HG03469 (cell line): ENCODE results near the gene ZNF484.
"Not testable (repeated sequence)": the region's sequence is repeated elsewhere in the genome, so short reads cannot be mapped to it uniquely, and the experiment has no call there.

Experiments used
- ATAC-seq: cut with Tn5 transposase; IDR thresholded peaks from one replicate; pipeline ENCODE4 v1.9.1; 2021; ENCODE audit warnings: mild to moderate bottlenecking, moderate library complexity, moderate number of reproducible peaks; ENCODE audit not compliant: unreplicated experiment

The ZNF484 gene

DNA sequence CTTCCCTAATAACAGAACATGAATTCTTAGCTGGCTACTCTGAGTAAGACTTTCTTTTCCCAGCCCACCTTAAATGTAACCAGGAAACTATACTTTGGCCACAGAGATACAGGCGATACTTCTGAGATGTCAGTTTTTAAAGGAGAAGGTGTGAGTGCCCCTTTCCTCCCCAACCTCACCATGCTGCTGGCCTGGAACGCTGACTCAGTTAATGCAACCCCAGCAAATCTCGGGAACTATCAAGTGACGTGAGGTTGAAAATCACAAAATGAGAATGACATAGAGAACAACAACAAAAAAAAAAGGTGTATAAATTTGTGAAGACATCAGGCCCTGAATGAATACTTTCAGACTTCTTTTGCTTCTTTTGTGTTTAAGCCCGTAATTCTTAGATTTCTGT, 13.7 kb downstream of the ZNF484 start:
- ATAC-seq, result no peak

DNA sequence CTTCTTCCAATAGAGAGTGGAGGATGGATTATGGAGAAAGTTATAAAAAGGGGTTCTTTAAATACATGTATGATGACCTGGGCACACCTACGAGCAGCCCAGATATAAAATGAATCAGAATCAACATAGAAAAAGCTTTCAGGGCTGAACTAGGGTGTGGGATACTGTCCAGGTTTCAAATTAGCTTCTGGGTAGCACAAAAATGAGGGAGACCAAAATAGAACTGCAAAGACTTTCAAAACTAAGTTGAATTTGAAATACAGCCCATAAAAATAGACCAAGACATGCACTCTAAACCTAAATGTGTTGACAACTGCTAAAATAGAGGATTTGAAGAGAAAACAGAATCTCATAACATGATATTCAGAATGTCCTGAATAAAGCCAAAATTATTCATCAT, 17.0 kb downstream of the ZNF484 start:
- no peak for ATAC-seq

DNA sequence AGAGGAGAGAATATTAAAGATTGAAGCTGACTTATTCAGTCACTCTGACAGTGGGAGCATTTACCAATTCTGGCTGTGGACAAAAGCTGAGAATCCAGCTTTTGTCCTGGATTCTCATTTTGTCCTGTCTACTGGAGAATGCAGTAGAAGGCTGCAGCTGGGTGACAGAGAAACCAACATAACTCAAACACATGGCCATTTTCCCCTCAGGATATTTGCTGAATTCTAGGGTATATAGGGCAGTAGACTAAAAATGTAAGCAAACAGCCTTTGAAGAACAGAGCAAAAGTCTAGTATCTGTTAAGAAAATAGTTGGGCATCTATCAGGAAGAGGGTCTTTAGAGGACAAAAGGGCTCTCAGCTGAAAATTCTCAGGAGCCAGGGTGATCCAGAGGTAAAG, 20.6 kb downstream of the ZNF484 start:
- no peak for ATAC-seq

DNA sequence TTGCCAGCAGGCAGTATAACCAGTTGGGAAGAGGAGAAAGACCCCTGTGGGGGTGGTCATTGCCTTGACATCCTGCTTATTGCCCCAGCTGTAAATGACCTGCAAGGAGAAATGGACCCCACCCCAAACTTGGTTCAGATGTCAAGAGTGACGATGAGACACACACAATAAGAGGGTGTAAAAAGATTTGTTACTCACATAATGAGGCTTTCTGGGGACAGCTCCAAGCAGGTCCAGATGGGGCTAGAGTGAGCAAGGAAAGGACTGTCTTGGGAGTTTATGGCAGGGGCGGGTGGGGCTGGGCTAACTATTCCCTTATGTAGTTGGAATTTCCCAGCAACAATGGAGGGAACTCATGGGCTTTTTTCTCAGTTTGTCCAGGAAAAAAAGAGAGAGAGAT, 24.1 kb downstream of the ZNF484 start:
- no peak for ATAC-seq

DNA sequence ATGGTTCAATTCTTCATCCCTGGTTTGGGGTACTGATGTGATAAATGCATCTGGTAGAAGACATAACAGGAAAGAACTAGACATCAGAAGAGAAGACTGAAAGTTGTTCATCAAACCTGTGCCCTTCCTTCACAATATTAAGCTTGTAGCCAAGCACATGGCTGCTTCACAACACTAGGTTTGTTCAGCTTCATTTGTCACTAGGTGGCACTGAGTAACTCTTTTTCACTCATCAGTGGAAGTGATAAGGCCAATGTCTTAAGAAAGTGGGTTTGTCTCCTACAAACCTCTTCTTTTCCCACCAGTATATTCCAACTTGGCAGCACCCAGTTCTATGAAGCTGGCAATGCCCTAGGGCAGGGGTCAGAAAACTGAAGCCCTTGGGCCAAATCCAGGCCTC, 26.9 kb downstream of the ZNF484 start:
- ATAC-seq, result no peak

DNA sequence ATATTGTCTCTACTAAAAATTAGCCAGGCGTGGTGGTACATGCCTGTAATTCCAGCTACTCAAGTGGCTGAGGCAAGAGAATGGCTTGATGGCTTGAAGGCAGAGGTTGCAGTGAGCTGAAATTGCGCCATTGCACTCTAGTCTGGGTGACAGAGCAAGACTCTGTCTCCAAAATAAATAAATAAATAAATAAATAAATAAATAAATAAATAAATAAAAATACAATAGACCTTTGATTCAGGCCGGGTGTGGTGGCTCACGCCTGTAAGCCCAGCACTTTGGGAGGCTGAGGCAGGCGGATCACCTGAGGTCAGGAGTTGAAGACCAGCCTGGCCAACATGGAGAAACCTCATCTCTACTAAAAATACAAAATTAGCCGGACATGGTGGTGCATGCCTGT, 29.1 kb downstream of the ZNF484 start:
- not testable (repeated sequence) for ATAC-seq

DNA sequence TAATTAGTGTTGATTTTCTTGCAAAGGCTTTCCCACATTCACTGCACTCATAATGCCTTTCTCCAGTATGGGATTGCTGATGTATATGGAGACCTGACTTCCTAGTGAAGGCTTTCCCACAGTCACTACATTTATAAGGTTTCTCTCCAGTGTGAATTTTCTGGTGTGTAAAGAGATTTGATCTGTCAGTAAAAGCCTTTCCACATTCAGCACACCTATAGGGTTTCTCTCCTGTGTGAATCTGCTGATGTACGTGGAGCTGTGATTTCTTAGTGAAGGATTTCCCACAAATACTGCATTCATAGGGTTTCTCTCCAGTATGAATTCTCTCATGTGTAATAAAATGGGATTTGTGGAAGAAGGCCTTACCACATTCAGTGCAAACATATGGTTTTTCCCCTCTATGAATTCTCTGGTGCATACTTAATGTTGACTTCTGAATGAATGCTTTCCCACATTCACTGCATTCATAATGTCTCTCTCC, 31.1 kb downstream of the ZNF484 start:
- ATAC-seq, result no peak

DNA sequence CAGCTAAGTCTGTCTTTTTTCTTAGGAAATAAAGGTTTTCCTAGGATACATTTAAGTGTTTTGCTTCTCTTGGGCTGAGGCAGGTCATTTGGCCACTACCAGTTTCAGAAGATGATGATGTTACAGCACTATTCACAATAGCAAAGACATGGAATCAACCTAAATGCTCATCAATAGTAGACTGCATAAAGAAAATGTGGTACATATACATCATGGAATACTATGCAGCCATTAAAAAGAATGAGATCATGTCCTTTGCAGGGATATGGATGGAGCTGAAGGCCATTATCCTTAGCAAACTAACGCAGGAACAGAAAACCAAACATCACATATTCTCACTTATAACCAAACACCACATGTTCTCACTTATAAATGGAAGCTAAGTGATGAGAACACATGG, 39.4 kb downstream of the ZNF484 start:
- not testable (repeated sequence) for ATAC-seq

DNA sequence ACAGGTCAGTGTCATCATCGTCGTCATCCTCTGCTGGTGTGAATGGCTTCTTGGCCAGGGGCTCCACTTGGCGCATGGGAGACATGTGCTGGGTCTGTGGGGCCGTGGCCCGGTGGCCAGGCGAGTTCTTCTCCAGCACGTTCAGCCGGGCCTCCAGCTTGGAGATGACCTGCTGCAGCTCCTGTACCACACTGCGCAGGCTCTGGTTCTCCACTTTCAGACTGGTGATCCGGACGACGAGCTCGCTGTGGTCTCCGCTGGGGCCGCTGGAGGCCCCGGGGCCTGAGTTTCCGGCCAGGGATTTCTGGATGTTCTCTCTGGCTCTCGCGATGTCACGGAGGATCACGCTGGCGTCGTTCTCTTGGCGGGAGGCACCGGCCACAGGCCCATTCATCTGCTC, 40.6 kb downstream of the ZNF484 start:
- ATAC-seq, result no peak

DNA sequence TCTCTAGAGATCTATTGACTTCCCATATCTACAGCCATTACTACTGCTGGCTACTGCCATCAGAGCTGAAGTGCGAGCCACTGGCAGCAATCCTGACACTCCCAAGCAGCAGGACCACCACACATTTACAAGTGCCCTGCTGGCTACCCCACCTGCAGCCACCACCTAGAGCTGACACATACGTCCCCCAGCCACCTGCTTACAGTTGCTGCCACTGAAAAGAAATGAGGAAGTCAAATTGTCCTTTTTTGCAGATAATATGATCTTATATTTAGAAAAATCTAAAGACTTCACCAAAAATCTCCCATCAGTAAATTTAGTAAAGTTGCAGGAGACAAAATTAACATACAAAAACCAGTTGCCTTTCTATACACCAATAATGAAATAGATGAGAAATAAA, 48.4 kb downstream of the ZNF484 start:
- ATAC-seq, result no peak

DNA sequence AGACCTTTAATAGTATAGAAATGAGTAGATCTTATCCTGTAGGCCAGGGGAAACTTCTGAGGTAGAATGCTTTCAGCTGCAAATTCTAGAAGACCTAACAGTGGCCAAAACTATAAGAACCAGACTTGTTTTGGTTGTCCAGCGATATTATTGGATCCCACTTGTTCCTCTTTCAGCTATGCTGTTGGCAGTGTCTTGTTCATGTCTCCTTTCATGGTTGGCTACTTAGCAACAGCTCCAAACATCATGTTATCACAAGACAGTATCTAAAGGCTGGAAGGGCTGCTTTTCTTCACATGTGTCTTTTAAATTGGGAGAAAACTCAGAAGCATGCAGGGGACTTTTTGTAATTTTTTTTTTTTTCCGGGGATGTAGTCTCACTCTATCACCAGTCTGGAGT, 52.8 kb downstream of the ZNF484 start:
- not testable (repeated sequence) for ATAC-seq

DNA sequence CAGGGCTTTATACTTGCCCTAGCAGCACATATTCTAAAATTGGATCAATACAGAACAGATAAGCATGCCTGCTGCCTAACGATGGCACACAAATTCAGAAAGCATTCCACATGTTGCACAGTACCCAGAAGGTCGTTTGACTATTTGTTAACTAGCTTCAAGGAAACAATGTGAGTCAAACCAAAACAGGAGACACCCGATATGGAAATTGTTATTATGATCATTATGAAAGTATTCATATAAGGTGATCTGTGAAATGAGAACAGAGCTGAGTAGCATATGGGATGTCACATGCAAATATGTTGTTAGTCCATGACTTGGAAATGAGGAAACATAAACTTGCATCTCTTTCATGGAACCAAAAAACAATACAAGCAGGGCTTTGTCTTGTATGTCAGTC, 56.9 kb downstream of the ZNF484 start:
- ATAC-seq, result no peak

DNA sequence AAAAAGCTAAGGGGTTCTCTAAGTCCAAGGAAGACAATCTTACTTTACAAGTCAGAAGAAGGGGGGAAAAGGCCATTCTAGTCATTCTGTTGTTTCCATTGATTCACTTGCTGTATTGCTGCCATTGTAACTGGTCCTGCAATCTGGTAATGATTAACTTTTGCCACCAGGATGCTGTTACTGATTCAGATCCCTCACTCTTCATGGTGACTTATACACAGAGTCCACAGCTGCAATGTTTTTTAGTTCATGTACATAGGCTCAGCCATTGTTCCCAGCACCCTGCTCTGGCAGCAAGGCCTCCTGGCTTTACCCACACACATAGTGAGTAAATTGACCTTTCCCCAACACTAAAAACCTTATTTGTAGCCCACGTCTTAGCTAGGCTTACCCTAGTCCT, 57.9 kb downstream of the ZNF484 start:
- not testable (repeated sequence) for ATAC-seq

DNA sequence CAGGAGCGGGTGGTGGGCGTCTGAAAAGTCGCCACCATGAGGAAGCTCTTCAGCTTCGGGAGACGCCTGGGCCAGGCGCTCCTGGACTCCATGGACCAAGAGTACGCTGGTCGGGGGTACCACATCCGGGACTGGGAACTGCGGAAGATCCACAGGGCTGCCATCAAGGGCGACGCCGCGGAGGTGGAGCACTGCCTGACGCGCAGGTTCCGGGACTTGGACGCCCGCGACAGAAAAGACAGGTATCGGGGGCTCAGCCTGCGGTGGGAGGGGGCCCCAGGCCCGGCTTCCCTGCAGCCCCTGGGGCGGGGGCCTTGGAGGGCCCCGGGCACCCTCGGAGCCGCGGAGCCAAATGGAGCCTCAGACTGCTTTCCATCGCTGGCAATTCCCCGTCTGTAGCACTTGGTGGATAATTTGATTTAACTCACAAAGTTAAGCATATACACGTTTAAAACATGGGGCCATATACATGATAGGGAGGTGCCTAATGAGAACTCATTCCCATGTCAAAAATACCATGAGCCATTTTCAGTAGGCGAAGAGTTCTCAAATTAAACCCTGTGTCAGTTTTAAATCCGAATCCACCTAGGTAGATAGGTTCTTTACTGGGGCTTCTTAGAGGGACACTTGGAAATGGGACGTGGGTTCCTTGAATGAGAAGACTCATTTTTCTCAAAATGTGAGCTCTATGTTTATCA, 68.1 kb downstream of the ZNF484 start:
- ATAC-seq, result not testable (repeated sequence)

DNA sequence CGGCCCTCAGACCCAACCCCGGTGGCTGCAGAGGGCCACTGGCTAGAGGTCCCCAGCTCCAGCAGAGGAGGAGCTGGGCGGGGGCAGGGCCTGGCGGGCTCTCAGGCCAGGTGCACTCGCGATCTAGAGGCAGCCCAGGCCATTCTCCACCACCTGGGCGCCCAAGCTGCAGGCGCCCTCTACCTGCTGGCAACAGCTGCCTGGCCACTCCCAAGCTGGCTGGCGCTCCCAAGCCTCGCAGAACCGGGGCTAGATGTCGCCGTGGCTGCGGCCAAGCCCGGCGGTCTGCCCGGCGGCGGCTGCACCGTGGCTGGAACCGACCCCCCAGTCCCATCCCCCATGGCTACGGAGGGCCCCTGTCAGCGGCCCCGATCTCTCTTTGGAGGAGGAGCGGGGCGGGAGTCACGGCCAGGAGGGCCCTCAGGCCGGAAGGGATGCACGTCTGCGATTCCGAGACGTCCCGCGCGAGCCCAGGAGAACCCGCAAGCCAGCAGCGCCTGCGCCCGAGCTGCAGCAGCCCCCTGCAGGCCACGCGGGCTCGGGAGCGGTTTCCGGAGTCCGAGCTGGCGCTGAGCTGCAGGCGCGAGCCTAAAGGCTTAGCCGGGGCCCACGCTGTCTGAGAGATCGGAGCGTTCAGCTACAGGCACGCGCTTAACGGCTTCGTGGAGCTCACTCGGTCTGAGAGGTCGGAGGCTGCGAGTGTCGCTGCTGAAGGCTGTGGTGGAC, 68.9 kb downstream of the ZNF484 start:
- no peak for ATAC-seq

DNA sequence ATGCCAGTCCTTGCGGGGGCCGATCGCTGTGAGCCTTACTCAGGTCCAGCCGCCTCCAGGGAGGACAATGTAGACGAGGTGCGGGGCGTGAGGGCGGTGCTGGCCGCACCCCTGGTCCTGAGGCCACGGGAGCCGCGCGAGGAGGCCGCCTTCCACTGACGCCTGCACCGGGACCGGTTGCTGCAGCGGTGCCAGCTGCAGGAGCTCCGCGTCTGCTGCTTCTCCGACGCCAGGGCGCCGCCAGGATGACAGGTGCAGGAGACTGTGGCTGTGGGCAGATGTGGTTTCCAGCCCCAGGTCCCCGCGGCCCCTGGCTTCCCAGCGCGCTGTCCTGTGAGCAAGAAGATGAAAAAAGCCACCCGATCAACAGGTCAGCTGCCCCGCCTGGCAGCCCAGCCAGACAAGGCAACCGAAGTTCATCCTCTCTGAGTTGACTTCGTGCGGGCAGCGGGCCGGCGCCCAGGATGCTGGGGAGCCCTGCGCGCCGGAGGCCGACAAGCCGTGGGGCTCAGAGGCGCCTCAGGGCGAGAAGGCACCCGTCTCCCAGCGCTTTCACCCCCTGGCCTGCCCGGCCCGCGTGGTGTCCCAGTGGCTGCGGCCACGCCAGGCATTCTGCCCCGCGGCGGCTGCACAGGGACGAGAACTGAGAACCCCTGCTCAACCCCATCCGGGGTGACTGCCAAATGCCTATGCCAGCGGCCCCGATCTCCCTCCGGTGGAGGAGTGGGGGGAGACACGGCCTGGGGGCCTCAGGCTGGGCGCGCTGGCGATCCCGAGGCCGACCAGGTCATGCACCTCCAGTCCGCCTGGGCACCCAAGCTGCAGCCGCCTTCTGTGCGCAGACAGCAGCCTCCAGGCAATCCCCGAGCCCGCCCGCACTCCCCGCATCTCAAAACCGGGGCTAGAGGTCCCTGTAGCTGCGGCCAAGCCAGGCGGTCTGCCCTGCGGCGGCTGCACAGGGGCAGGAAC, 69.8 kb downstream of the ZNF484 start:
- ATAC-seq, result no peak

DNA sequence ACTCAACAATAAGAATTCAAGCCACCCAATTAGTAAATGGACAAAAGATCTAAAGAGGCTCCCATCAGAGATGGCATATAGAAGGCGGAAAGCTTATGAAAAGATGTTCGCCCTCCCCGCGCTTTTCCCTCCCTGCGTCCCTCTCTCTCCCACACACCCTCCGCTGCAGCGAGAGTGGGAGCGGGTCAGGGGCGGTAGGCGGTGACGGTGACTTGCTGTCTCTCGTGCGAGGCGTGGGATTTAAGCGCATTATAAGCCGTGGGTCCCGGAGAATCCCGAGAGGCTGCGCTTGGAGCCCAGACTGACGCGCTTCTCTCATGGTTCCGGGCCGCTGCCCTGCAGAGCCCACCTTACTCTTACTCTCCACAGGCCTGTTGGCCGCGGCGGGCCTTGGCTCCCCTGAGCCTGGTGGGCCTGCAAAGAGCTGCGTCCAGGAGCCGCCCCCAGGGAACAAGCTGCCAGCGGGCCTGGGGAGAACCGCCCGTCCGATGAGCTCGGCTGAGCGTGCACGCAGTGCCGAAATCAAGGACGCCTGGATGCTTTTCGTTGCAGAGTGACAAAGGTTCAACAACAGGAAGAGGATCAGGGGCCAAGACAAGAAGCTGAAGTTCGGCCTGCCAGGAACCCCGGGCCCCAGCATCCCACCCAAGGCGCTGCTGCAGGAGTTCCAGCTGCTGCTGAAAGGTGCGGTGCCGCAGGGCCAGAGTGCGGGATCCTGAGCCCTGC, 70.6 kb downstream of the ZNF484 start:
- ATAC-seq, result no peak

DNA sequence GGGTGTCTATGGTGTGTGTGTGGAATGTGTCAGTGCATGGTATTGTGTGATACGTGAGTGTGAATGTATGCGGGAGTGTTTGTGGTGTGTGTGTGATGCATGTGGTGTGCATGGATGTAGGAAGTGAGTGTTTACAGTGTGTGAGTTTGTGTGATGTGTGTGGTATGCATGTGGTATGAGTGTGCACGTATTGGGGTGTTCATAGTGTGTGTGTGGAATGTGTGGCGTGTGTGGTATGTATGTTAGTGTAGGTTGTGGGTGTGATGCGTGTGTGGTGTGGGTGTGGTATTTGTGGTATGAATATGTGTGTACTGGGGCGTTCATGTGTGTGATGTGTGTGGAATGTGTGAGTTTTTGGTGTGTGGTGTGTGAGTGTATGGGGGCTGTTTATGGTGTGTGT, 73.1 kb downstream of the ZNF484 start:
- ATAC-seq, result no peak

DNA sequence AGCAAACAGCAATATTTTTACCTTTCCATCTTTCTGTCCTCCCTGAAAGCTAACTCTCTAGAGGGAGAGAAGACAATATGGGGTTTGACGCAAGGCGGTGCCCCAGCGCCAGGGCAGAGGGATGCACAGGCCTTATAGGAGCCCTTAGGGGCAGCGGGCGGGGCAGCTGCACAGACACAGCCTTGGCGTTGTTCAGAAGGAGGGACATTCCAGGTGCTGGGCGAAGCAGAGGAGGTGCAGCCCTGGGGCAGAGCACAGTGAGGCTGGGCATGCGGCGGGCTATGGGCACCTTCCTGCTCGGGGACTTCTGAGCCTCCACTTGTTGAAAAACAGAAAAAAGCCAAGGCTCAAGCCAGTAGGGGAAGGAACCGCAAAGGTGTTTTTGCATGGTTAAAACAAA, 79.5 kb downstream of the ZNF484 start:
- no peak for ATAC-seq

DNA sequence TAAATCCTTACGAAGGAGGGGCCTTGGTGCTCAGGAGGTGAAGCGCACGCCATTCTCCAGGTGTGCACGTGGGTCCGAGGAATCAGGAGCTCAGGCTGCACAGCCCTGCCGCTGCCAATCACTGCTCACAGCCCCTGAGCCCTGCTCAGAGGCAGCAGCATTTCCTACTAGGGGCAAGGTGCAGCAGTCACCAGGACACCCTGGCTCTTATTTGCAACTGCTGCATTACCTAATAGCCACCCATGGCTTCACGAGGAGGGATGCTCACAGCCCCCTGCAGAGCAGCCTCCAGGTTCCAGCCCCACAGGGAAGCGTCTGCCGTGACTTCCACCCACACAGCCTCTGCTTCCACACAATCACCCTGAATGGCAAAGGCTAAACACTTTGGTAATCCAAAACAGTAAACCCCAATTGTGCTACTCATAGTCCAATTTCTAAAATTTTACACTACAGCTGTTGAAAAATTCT, 81.5 kb downstream of the ZNF484 start:
- not testable (repeated sequence) for ATAC-seq
